HG02970 (cell line): ENCODE results near the gene PSMC2.

Experiments
- ATAC-seq: cut with Tn5 transposase; IDR thresholded peaks from one replicate; pipeline ENCODE4 v1.9.1; 2021; ENCODE audit warnings: mild to moderate bottlenecking, moderate library complexity, moderate number of reproducible peaks; ENCODE audit not compliant: unreplicated experiment, low FRiP score

Gene PSMC2

GRCh38 chr7:103347507-103348267, at the start of gene PSMC2:
Gene PSMC2 (plus strand): TSS chr7:103347643. CDS start chr7:103347712, 69 bp downstream.
- ATAC-seq = peak; percentile 58

GRCh38 chr7:103297837-103298179, 49.6 kb upstream of the PSMC2 start:
- no peak for ATAC-seq

GRCh38 chr7:103299660-103300059, 47.8 kb upstream of the PSMC2 start:
- ATAC-seq = no peak

DNA sequence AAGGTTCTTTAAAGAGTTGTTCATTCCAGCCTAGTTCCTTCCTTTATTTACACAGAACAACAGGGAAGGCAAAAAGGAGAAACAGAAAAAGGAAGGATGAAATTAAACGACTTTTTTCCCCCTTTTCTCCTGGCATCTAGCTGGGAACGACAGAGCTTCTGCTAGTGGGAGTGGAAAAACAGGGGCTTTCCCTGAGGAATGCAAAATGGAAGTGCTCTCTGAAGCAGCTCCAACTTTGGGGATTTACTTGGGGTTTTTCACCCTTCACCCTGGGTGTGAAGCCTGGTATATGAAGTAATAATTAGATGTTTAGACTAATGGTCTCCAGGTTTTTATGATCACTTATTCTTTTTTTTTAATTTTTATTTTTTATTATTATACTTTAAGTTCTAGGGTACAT, 46.0 kb upstream of the PSMC2 start:
- ATAC-seq = no peak

DNA sequence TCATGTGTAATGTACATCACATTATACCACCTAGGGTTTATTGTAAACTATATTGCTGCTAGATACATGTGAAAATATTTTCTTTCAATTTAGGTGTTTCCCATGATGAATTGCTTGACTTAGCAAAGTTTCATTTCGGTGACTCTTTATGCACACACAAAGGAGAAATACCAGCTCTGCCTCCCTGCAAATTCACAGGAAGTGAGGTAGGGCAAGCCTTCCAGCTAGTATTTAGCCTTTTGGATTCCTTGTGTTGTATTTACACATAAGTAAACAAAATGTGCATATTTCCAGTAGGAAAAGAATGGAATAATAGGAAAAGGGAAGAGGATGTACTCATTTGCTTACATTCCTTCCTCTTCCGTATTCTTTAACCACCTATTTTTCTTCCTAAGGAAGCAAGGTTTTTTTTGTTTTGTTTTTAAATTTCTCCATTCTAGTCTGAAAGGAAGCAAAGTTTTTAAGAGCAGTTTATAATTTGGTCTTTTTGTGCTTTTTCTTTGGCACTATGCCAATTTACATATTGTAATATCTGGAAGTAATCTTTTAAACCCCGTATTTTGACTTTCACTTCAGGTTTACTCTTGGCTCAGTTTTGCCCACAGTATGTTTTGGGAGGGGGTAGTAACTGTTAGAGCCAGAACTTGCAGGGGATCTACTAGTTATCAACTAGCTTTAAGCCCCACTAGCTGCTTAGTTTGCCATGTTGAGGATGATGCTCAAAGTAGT, 39.8 kb upstream of the PSMC2 start:
- no peak for ATAC-seq

GRCh38 chr7:103314852-103315251, 32.6 kb upstream of the PSMC2 start:
- ATAC-seq = no peak

DNA sequence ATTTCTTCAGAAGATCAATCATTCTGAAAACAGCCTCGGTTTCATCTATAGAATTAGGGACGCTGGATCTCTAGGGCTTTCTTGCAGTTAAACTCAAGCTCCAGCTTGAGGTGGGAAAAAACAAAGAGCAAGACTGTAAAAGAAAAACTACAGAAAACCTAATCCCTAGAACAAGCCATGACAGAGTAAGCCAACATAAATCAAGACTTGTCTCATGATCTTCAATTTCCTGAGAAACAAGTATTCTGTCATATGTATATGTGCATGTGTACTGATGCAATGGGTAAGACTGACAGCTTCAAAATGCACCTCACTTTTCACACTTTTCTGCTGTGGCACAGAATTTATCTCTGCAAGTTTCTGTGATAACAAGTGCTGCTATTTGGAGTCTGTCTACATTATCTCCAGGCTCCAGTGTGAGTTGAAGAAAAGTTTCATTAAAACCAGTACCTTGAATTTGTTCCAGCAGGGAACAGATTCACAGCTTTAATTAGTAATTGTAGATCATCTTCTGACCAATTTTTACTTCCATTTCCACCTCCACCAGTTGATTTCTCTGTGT, 31.0 kb upstream of the PSMC2 start:
- no peak for ATAC-seq

GRCh38 chr7:103317009-103317408, 30.4 kb upstream of the PSMC2 start:
- no peak for ATAC-seq

- ATAC-seq = no peak
These were observed 21.7 kb upstream of the PSMC2 start for GRCh38 chr7:103325744-103326143.

GRCh38 chr7:103336761-103337160, 10.7 kb upstream of the PSMC2 start:
- ATAC-seq = no peak

GRCh38 chr7:103338864-103339263, 8.6 kb upstream of the PSMC2 start:
- ATAC-seq = no peak

- ATAC-seq = no peak
These were observed 6.0 kb upstream of the PSMC2 start for GRCh38 chr7:103341466-103341865.

- no peak for ATAC-seq
These were observed 4.1 kb upstream of the PSMC2 start for GRCh38 chr7:103343332-103343731.

DNA sequence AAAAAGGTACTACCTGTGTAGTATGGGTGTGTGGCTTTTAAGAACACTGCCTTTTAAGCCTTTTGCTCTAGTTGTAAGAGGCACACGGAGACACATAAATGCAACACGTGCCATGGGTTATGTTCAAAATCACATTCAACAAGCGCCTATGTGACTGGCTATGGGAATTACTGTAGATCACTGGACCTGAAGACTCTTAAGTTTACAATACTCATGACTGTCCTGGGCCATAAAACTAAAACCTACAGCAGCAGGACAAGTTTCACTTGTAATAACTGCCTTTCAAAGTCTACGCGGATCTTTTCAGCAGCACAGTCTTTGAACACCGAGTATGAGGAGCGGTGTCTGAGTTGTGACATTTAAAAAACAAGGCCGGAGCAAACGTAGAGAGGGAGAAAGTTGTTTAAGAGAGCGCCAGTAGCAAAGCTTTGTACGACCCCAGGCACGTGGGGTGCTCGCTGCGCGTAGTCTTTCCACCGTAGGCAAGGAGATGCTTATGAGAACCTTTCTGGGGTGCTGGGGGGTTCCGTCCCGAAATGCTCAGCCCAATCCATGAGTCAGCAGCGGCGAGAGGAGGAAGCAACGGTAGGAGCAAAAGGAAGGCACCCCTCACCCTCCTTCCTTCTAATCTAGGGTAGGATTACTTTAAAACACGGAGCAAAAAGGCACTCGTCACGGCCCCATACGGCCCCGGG, 3.5 kb upstream of the PSMC2 start:
- no peak for ATAC-seq

DNA sequence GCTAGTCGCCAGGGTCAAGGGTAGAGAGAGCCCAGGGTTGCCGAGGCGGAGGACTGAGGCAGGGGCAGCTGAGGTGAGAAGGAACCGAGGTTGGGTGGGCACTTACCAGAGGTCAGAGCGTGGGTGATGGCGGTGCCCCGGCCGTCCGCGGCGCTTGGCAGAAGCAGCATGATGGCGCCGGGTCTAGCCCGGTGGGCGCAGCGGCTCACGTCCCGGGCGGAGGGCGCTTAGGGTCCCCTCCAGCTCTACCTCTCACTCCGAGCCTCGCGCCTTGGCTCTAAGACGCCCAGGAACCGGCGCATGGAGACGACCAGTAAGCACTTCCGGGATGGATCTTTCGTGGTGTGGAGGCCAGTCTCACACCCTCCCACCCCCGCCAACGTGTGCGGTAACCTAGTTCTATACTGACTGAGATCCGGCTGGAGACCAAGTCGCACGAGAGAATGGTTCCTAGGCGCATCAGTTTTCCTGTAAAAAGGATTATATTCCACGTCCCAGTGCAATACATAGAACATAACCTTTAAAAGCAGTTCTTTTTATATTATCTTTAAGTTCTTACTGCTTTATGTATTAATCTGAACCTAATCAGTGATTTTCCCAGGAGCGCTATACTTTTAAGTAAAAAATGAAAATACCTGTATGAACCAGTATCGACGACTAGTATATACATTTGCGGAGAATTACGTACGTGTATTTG, 2.8 kb upstream of the PSMC2 start, which contains the start of gene DNAJC2:
Gene DNAJC2 (minus strand): TSS at position 315 of the 697 bp plus-strand sequence. CDS start 145 bp downstream, at position 170.
- ATAC-seq = peak; percentile 88

DNA sequence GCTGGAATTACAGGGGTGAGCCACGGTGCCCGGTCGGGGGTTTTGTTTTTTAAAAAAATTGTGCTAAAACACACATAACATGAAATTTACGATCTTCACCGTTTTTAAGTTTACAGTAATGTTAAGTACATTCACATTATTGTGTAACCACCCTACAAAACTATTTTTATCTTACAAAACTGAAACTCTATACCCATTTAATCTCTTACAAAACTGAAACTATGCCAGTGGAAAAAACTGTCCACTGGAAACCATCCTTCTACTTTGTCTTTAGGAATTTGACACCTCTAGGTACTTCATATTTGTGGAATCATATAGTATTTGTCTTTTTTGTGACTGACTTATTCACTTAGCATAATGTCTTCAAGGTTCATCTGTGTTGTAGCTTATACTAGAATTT, 1.0 kb upstream of the PSMC2 start:
- ATAC-seq = no peak

GRCh38 chr7:103348452-103348851, 1.0 kb downstream of the PSMC2 start:
- ATAC-seq = no peak

GRCh38 chr7:103348959-103349358, 1.5 kb downstream of the PSMC2 start:
- ATAC-seq = no peak

GRCh38 chr7:103349805-103350204, 2.4 kb downstream of the PSMC2 start:
- ATAC-seq = no peak

DNA sequence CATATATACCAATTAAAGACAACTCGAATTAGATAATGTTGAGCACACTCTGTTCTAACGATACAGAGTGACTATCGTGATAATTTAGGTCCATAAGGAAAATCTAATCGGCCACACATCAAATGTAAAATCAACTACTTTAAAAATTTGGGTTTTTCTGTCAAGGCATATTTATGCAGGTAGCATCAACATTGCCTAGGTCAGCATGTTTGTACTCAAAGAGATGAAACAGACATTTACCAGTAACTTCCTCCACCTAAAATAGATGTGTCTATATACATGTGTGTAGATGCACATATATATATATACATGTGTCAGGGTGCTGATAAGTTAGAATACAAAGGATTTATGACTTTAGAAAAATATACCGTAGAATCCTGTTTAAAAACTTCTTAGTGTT, 22.0 kb downstream of the PSMC2 start:
- ATAC-seq = no peak
